Stimulated activated CD4-positive, alpha-beta T cell treated with anti-CD3 and anti-CD28 coated beads, Interleukin-4, amount 100 ng/mL, for 24 hours (primary cell): Measurements from ENCODE around the gene CYB561D2.

Experiments used
- DNase-seq: peaks from one replicate; pipeline ENCODE4 v3.0.0-alpha.2; 2020

The CYB561D2 gene

GRCh38 chr3:50342813-50343633 lies 7.6 kb upstream of the CYB561D2 start:
- no peak for DNase-seq

- no peak for DNase-seq
Observed at GRCh38 chr3:50345008-50345407, 5.7 kb upstream of the CYB561D2 start.

GRCh38 chr3:50345586-50346234 lies 5.0 kb upstream of the CYB561D2 start, which contains the start of gene ZMYND10:
ZMYND10 (minus strand) TSS chr3:50345732; CDS start chr3:50345579, 153 bp downstream.
- DNase-seq, result peak; percentile 76

GRCh38 chr3:50347187-50347813 lies 3.4 kb upstream of the CYB561D2 start:
- DNase-seq, result peak; percentile 80

GRCh38 chr3:50350213-50350526 lies 492 bp upstream of the CYB561D2 start:
- DNase-seq, result no peak

GRCh38 chr3:50351323-50351697 lies 648 bp downstream of the CYB561D2 start:
- no peak for DNase-seq

GRCh38 chr3:50352781-50353180 lies 2.1 kb downstream of the CYB561D2 start:
- no peak for DNase-seq

- DNase-seq, result no peak
Observed at GRCh38 chr3:50353245-50354004, 2.8 kb downstream of the CYB561D2 start.

GRCh38 chr3:50354186-50354764 lies 3.6 kb downstream of the CYB561D2 start:
- no peak for DNase-seq

- no peak for DNase-seq
Observed at GRCh38 chr3:50354850-50355249, 4.2 kb downstream of the CYB561D2 start.

GRCh38 chr3:50355829-50356552 lies 5.3 kb downstream of the CYB561D2 start:
- DNase-seq, result no peak

GRCh38 chr3:50356553-50356952 lies 5.9 kb downstream of the CYB561D2 start:
- DNase-seq, result no peak

GRCh38 chr3:50357481-50357880 lies 6.8 kb downstream of the CYB561D2 start:
- DNase-seq, result no peak

- no peak for DNase-seq
Observed at GRCh38 chr3:50358355-50358910, 7.8 kb downstream of the CYB561D2 start.

- DNase-seq, result peak; percentile 97
Observed at GRCh38 chr3:50358911-50359759, 8.5 kb downstream of the CYB561D2 start, which contains the start of gene TMEM115. TMEM115 (minus strand) TSS chr3:50359521; CDS start chr3:50359063, 458 bp downstream.

GRCh38 chr3:50359760-50360110 lies 9.1 kb downstream of the CYB561D2 start:
- DNase-seq, result no peak

GRCh38 chr3:50364573-50365079 lies 14.0 kb downstream of the CYB561D2 start:
- no peak for DNase-seq

GRCh38 chr3:50365080-50365841 lies 14.6 kb downstream of the CYB561D2 start:
- peak; percentile 94 for DNase-seq

GRCh38 chr3:50365842-50366220 lies 15.2 kb downstream of the CYB561D2 start:
- DNase-seq, result no peak
